Occipital lobe (tissue), 2 donors: ENCODE measurements around the gene CPOX. TPM values are rescaled to one million over a fixed set of nuclear protein-coding genes. Genes with fewer than 3 reads are reported as not detected.

Experiments used
- DNase-seq: peaks from one replicate; lab custom pipeline; 2025; lab: John Stamatoyannopoulos, UW
- total RNA-seq: library from RNA; depleted of rRNA; stranded (reverse); fragments of >200 nt; gene quantifications from one replicate; pipeline ENCODE4 v1.2.3, GENCODE V29; 2014

Gene CPOX
- total RNA-seq, 1 donor from 2014 or later, result 20.3 TPM

GRCh38 chr3:98596541-98597500 lies 3.4 kb upstream of the CPOX start:
- no peak for DNase-seq

- DNase-seq, result no peak
Measured at GRCh38 chr3:98596087-98596486, 2.7 kb upstream of the CPOX start.

GRCh38 chr3:98594628-98595324 lies 1.4 kb upstream of the CPOX start:
- no peak for DNase-seq

GRCh38 chr3:98592345-98592935 lies 971 bp downstream of the CPOX start:
- DNase-seq, result no peak

- DNase-seq, result no peak
Measured at GRCh38 chr3:98589331-98590036, 3.9 kb downstream of the CPOX start.

- DNase-seq, result no peak
Measured at GRCh38 chr3:98588065-98588464, 5.3 kb downstream of the CPOX start.

- no peak for DNase-seq
Measured at GRCh38 chr3:98587654-98588053, 5.8 kb downstream of the CPOX start.

GRCh38 chr3:98584547-98584946 lies 8.9 kb downstream of the CPOX start:
- no peak for DNase-seq

GRCh38 chr3:98583766-98584165 lies 9.6 kb downstream of the CPOX start:
- no peak for DNase-seq

GRCh38 chr3:98582042-98582441 lies 11.4 kb downstream of the CPOX start:
- no peak for DNase-seq

GRCh38 chr3:98581474-98581873 lies 11.9 kb downstream of the CPOX start:
- DNase-seq, result no peak

- no peak for DNase-seq
Measured at GRCh38 chr3:98580401-98581386, 12.7 kb downstream of the CPOX start.

- DNase-seq, result no peak
Measured at GRCh38 chr3:98577178-98577895, 16.1 kb downstream of the CPOX start.

GRCh38 chr3:98574132-98574531 lies 19.3 kb downstream of the CPOX start:
- no peak for DNase-seq

- no peak for DNase-seq
Measured at GRCh38 chr3:98573181-98573728, 20.2 kb downstream of the CPOX start.

GRCh38 chr3:98568402-98568801 lies 25.0 kb downstream of the CPOX start:
- no peak for DNase-seq

- no peak for DNase-seq
Measured at GRCh38 chr3:98567666-98568270, 25.6 kb downstream of the CPOX start.

- DNase-seq, result no peak
Measured at GRCh38 chr3:98565843-98566242, 27.6 kb downstream of the CPOX start.

- no peak for DNase-seq
Measured at GRCh38 chr3:98565237-98565643, 28.2 kb downstream of the CPOX start.
